Peyer's patch (tissue), 4 donors: ENCODE measurements around the gene IVNS1ABP. TPM values are rescaled to one million over a fixed set of nuclear protein-coding genes. Genes with fewer than 3 reads are reported as not detected.

ENCODE experiments used
- DNase-seq, 3 donors: peaks; one replicate each; pipeline ENCODE4 v3.0.0-alpha.2; 2017 to 2019
- H3K27ac ChIP-seq, 4 donors: fragments of 200-600 bp; sonication (generic); one replicate each; pipeline ENCODE4 v1.5.1; 2016 to 2019
- H3K27me3 ChIP-seq, 2 donors: fragments of 200-600 bp; sonication (generic); one replicate each; pipeline ENCODE4 v1.5.1; 2019
- H3K36me3 ChIP-seq, 3 donors: fragments of 200-600 bp; sonication (generic); one replicate each; pipeline ENCODE4 v1.5.1; 2016 to 2019
- H3K4me1 ChIP-seq, 4 donors: fragments of 200-600 bp; sonication (generic); one replicate each; pipeline ENCODE4 v1.5.1; 2016 to 2019
- H3K4me3 ChIP-seq, 4 donors: fragments of 200-600 bp; sonication (generic); 1 replicate in 3 of 4; 2 replicates in 1 of 4; pipeline ENCODE4 v1.5.1; 2016 to 2019; ENCODE audit warnings: mild to moderate bottlenecking in 1 of 4
- H3K9me3 ChIP-seq, 4 donors: fragments of 200-600 bp; sonication (generic); one replicate each; pipeline ENCODE4 v1.5.1; 2016 to 2019; ENCODE audit warnings: mild to moderate bottlenecking in 1 of 4
- CTCF ChIP-seq, 6 experiments: fragments of 450-650 bp in 4 of 6; fragments of 200-600 bp in 2 of 6; sonication (generic) in 1 of 6; IDR thresholded peaks; one replicate each; pipeline ENCODE4 v1.5.1; 2017 to 2019; ENCODE audit warnings: antibody characterized with exemption in 6 of 6, mild to moderate bottlenecking in 3 of 6, moderate library complexity in 1 of 6
- POLR2A ChIP-seq, 2 donors: fragments of 450-650 bp; IDR thresholded peaks; one replicate each; pipeline ENCODE4 v1.5.1; 2017; ENCODE audit warnings: antibody characterized with exemption in 2 of 2, mild to moderate bottlenecking in 2 of 2, moderate library complexity in 2 of 2
- total RNA-seq, 4 donors: library from RNA; depleted of rRNA; stranded (reverse); fragments of >200 nt; gene quantifications; one replicate each; pipeline ENCODE4 v1.1.0, GENCODE V29; 2016

IVNS1ABP gene
- total RNA-seq, 4 donors from 2014 or later = 84.8 to 248 (median 104) TPM

GRCh38 chr1:185291159-185291558, 25.9 kb downstream of the IVNS1ABP start:
- Histone ChIP-seq H3K27ac (no peak overlapping the region), H3K27me3 (no peaks in the 10 kb centered on the region), H3K36me3 (peaks cover 0 to 14% (median 0%) of the 10 kb centered on the region in 3 donors), H3K4me1 (peaks cover 0 to 4% (median 0%) of the 10 kb centered on the region in 4 donors), H3K4me3 (no peak overlapping the region), H3K9me3 (no peaks in the 10 kb centered on the region)
- TF ChIP-seq POLR2A (IDR thresholded peaks at IDR 0.05) = no peak
- no peak for TF ChIP-seq CTCF (IDR thresholded peaks at IDR 0.05)
- DNase-seq = no peak

- Histone ChIP-seq H3K4me1 (no peaks in the 10 kb centered on the region), H3K9me3 (no peaks in the 10 kb centered on the region), H3K27ac (no peak overlapping the region), H3K27me3 (no peaks in the 10 kb centered on the region), H3K36me3 (peaks cover 0 to 12% (median 0%) of the 10 kb centered on the region in 3 donors), H3K4me3 (no peak overlapping the region)
- DNase-seq = no peak
- TF ChIP-seq POLR2A (IDR thresholded peaks at IDR 0.05) = no peak
- no peak for TF ChIP-seq CTCF (IDR thresholded peaks at IDR 0.05)
Observed at GRCh38 chr1:185289880-185290279, 27.2 kb downstream of the IVNS1ABP start.

GRCh38 chr1:185288435-185288834, 28.6 kb downstream of the IVNS1ABP start:
- H3K9me3 ChIP-seq = no peaks in the 10 kb centered on the region
- no peak overlapping the region for H3K27ac ChIP-seq
- DNase-seq = no peak
- TF ChIP-seq POLR2A (IDR thresholded peaks at IDR 0.05) = no peak
- no peak for TF ChIP-seq CTCF (IDR thresholded peaks at IDR 0.05)
- no peaks in the 10 kb centered on the region for H3K36me3 ChIP-seq
- H3K4me3 ChIP-seq = no peak overlapping the region
- H3K4me1 ChIP-seq = no peaks in the 10 kb centered on the region
- no peaks in the 10 kb centered on the region for H3K27me3 ChIP-seq

- Histone ChIP-seq H3K4me1 (no peaks in the 10 kb centered on the region), H3K27me3 (no peaks in the 10 kb centered on the region), H3K4me3 (no peak overlapping the region), H3K9me3 (no peaks in the 10 kb centered on the region), H3K36me3 (no peaks in the 10 kb centered on the region), H3K27ac (no peak overlapping the region)
- no peak for DNase-seq
- TF ChIP-seq CTCF (IDR thresholded peaks at IDR 0.05) (no peak), POLR2A (IDR thresholded peaks at IDR 0.05) (no peak)
Observed at GRCh38 chr1:185287451-185287850, 29.6 kb downstream of the IVNS1ABP start.

- H3K36me3 ChIP-seq = no peaks in the 10 kb centered on the region
- H3K27me3 ChIP-seq = no peaks in the 10 kb centered on the region
- no peak for TF ChIP-seq POLR2A (IDR thresholded peaks at IDR 0.05)
- TF ChIP-seq CTCF (IDR thresholded peaks at IDR 0.05) = no peak
- DNase-seq = no peak
- no peak overlapping the region for H3K4me3 ChIP-seq
- no peaks in the 10 kb centered on the region for H3K4me1 ChIP-seq
- H3K27ac ChIP-seq = no peak overlapping the region
- H3K9me3 ChIP-seq = no peaks in the 10 kb centered on the region
Observed at GRCh38 chr1:185284533-185285276, 32.3 kb downstream of the IVNS1ABP start.
